ENCODE data around the gene DPYD.

DNA sequence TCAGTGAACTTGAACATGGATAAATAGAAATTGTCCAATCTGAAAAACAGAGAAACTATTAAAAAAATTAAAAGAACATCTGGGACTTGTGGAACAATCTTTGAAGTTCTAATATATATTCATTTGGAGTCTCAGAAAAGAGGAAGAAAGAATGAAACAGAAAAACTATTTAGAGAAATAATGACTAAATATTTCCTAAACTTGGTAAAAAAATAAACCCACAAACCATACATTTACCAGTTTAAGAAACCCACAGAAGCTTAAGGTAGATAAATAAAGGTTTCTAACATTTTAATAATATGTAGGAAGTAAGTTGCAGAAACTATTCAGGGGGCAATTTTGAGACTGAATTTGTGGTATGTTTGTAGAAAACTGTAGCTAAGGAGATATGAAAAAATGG lies 761.5 kb downstream of the DPYD start:
- no peak for TF ChIP-seq EZH2phosphoT487 (IDR thresholded peaks at IDR 0.05; ENCODE audit: borderline replicate concordance, low read depth)
- TF ChIP-seq CTCF (IDR thresholded peaks at IDR 0.05): no peak
- no peak for TF ChIP-seq MEF2A (IDR thresholded peaks at IDR 0.05; ENCODE audit: borderline replicate concordance, low read depth)
- no peak for TF ChIP-seq GATA2 (CRISPR knock-in tag; IDR thresholded peaks at IDR 0.05)
- no peak for TF ChIP-seq NFIC (IDR thresholded peaks at IDR 0.05; ENCODE audit: borderline replicate concordance)
- no peak for TF ChIP-seq ZBTB33 (IDR thresholded peaks at IDR 0.05; ENCODE audit: borderline replicate concordance, low read depth)
